Stimulated activated CD4-positive, alpha-beta T cell treated with anti-CD3 and anti-CD28 coated beads, Interleukin-15, amount 100 ng/mL, for 1 hour (primary cell): ENCODE data around the gene CAPRIN1.
A peak's percentile ranks its signal among the peaks of the same experiment; 100 is the strongest.
"Not testable (repeated sequence)": the region's sequence is repeated elsewhere in the genome, so short reads cannot be mapped to it uniquely, and the experiment has no call there.

ENCODE experiments used
- DNase-seq, 2 donors: peaks; one replicate each; pipeline ENCODE4 v3.0.0-alpha.2; 2020; ENCODE audit warnings: low read depth in 1 of 2, low spot score in 1 of 2

CAPRIN1 gene

GRCh38 chr11:34050581-34051348 lies 766 bp upstream of the CAPRIN1 start:
- no peak for DNase-seq

GRCh38 chr11:34052036-34052607 lies 591 bp downstream of the CAPRIN1 start:
- peak; percentile 78 to 93 for DNase-seq

GRCh38 chr11:34052608-34053160 lies 1.2 kb downstream of the CAPRIN1 start:
- peak in 1 of 2 donors; percentile 25 for DNase-seq

- peak; percentile 42 to 68 for DNase-seq
These were observed 1.7 kb downstream of the CAPRIN1 start for GRCh38 chr11:34053161-34053686.

GRCh38 chr11:34054351-34054750 lies 2.8 kb downstream of the CAPRIN1 start:
- not testable (repeated sequence) for DNase-seq

- no peak for DNase-seq
These were observed 3.9 kb downstream of the CAPRIN1 start for GRCh38 chr11:34055218-34056000.

- DNase-seq: no peak
These were observed 5.1 kb downstream of the CAPRIN1 start for GRCh38 chr11:34056672-34057071.

- DNase-seq: no peak
These were observed 11.7 kb downstream of the CAPRIN1 start for GRCh38 chr11:34063061-34063795.

GRCh38 chr11:34064291-34064690 lies 12.8 kb downstream of the CAPRIN1 start:
- no peak for DNase-seq

- DNase-seq: no peak
These were observed 14.1 kb downstream of the CAPRIN1 start for GRCh38 chr11:34065505-34066203.

- not testable (repeated sequence) for DNase-seq
These were observed 15.2 kb downstream of the CAPRIN1 start for GRCh38 chr11:34066766-34067165.

- no peak for DNase-seq
These were observed 16.0 kb downstream of the CAPRIN1 start for GRCh38 chr11:34067383-34068065.

GRCh38 chr11:34068111-34068510 lies 16.6 kb downstream of the CAPRIN1 start:
- DNase-seq: no peak

- DNase-seq: not testable (repeated sequence)
These were observed 19.8 kb downstream of the CAPRIN1 start for GRCh38 chr11:34071306-34071705.

- DNase-seq: no peak
These were observed 20.5 kb downstream of the CAPRIN1 start for GRCh38 chr11:34072041-34072440.

GRCh38 chr11:34072832-34073231 lies 21.3 kb downstream of the CAPRIN1 start:
- DNase-seq: no peak

- no peak for DNase-seq
These were observed 22.9 kb downstream of the CAPRIN1 start for GRCh38 chr11:34074391-34074790.

GRCh38 chr11:34075178-34075820 lies 23.8 kb downstream of the CAPRIN1 start:
- DNase-seq: no peak

GRCh38 chr11:34080609-34081008 lies 29.1 kb downstream of the CAPRIN1 start:
- DNase-seq: no peak
